AG04449 (cell line): ENCODE data around the gene ABLIM1.

Experiments used
- CTCF ChIA-PET: fragments of 350-600 bp; formaldehyde crosslinking; extraction: SDS; loops from one replicate; lab custom pipeline; 2021; ENCODE audit warnings: antibody characterized with exemption; lab: Yijun Ruan, JAX
- POLR2A ChIA-PET: fragments of 400-600, 350-600 bp; formaldehyde crosslinking; extraction: SDS; loops from one replicate; lab custom pipeline; 2020; ENCODE audit warnings: antibody characterized with exemption, inconsistent platforms; lab: Yijun Ruan, JAX
- DNase-seq: peaks from one replicate; pipeline ENCODE4 v3.0.0-alpha.2; 2010; ENCODE audit warnings: low read depth, low spot score
- H3K4me3 ChIP-seq: 2 replicates; pipeline ENCODE4 v1.5.1; 2011; ENCODE audit warnings: low read depth, mild to moderate bottlenecking, control low read depth, low read length
- CTCF ChIP-seq: IDR thresholded peaks from one replicate; pipeline ENCODE4 v1.5.1; 2011; ENCODE audit warnings: mild to moderate bottlenecking, moderate library complexity, low read length, control low read depth, inconsistent platforms; ENCODE audit not compliant: insufficient read depth; ENCODE audit errors: missing control alignments

The ABLIM1 gene

DNA sequence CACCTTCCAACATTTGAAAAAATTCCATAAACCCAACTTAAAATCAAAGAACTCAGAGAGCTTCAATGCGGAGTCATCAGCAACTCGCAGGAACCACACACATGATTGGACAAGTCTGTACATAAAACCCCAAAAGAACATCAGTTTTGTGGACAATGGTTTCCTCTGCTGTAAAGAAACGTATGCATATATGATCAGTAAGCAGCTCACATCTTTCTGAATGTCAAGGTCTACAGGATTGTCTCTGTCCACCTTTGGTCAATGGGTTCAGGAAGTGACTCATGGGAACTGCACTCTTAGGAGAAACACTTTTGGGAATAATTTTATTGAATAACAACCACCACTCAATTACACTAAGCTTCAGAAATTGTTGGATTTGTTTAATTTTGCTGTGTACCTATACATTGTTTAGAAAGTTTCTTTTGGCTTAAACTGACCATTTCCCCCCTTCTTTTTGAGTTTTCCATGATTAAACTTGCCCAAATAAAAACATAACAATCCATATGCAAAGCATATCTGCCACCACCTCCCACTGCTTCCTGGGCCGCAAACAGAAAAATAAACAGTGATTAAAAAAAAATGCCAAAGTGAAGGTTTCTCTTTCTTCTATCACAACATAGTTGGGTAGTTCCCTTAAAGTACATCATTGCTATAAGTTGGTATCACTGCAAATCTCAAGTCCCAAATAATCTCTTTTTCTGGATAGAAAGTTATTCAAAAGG is 226.5 kb downstream of the ABLIM1 start:
- no peak for DNase-seq
- TF ChIP-seq CTCF: no peak
- ChIA-PET CTCF (interaction anchor here (1.3 to 2.0 kb wide), 2 partner anchors 125 to 128 kb away, joined by 3 to 7 read pairs; no protein-coding TSS in a partner anchor), POLR2A (no interaction called here)
- no peak overlapping the region for H3K4me3 ChIP-seq

DNA sequence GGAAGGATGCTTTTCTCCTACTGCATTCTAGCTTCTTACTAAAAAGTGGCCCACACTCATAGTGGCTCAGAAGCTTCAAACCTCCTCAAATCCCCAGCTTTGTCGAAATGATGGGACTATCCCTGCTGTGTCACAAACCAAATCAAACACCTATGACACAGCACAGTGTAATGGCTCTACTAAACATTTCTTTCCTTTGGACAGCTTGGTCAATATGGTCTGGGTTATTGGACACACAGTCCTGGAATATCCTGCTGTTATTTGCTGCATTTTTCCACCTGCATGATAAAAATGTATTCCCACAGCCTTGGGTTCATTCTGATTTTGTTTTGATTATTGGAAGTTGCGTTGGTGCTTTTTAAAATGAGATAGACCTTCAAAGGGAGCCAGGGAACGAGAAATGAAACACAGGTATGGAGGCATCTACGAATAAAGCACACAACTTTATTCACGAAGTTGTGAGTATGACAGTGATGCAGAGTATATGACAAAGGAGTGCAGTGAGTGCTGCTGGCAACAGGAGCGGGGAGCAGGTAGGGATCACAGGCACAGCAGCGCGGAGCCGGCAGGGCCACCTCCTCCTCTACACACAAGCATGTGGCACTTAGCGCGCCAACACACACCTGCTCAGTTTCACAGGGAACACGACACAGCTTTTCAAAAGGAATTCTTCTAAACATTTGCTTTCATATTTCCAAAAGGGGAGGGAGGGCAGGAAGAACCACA is 227.2 kb downstream of the ABLIM1 start:
- H3K4me3 ChIP-seq: no peak overlapping the region
- no peak for DNase-seq
- ChIA-PET POLR2A (no interaction called here), CTCF (interaction anchor here (1.0 to 1.3 kb wide), 2 partner anchors 124 to 128 kb away, joined by 3 to 6 read pairs; no protein-coding TSS in a partner anchor)
- TF ChIP-seq CTCF: no peak

GRCh38 chr10:114429581-114430335 is 228.3 kb downstream of the ABLIM1 start:
- POLR2A ChIA-PET: no interaction called here
- DNase-seq: no peak
- CTCF ChIA-PET: interaction anchor here (1.0 to 1.7 kb wide), 3 partner anchors 8 to 127 kb away, joined by 3 to 6 read pairs (median 6); no protein-coding TSS in a partner anchor
- TF ChIP-seq CTCF: no peak
- no peak overlapping the region for H3K4me3 ChIP-seq

DNA sequence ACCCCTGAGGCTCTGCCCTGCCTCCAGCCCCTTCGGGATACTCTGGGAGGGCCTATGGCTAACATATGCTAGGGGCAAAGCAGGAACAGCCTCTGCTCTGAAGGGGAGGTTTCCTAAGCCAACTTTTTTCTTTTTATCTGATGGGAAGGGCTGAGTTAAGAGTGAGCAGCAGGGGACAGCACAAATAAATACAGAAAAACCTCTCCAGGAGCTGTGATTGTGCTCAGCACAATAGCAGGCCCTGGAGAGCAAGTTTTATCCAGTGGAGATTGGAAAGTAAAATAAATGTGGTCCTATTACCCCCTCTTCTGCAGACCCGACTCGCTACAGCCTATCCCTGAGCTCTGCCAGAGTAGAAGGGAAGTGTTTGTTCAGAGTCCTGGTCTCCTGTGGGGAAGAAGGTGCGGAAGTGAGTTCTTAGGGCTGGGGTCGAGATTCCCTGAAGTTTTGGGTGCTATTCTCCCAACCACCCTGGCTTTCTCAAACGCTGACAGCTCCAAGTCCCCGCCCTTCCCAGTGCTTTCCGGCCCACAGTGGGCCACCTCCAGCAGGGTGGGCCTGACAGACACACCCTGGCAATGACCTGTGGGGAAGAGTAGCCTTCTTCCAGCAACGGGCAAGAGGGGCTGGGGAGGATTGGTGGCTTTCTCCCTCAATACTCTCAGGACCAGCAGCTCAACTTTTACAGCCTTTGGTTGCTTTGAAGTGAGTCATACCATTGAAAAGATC is 230.8 kb downstream of the ABLIM1 start:
- POLR2A ChIA-PET: no interaction called here
- no peak for DNase-seq
- TF ChIP-seq CTCF: no peak
- H3K4me3 ChIP-seq: no peak overlapping the region
- CTCF ChIA-PET: interaction anchor here (0.9 to 1.0 kb wide), 2 partner anchors 9 to 123 kb away, joined by 3 to 4 read pairs; no protein-coding TSS in a partner anchor

- TF ChIP-seq CTCF: no peak
- no peak for DNase-seq
- CTCF ChIA-PET: interaction anchor here (0.9 kb wide), 1 partner anchor 123 kb away, joined by 3 read pairs; no protein-coding TSS in a partner anchor
- POLR2A ChIA-PET: no interaction called here
- no peak overlapping the region for H3K4me3 ChIP-seq
Observed at GRCh38 chr10:114426476-114426875, 231.6 kb downstream of the ABLIM1 start.
